GM12878 (cell line): ENCODE measurements around the gene AOPEP. TPM values are rescaled to one million over a fixed set of nuclear protein-coding genes. Genes with fewer than 3 reads are reported as not detected.

Source experiments
- ATAC-seq: fragments of 200-7000 bp; cut with Tn5 transposase; 3 replicates; pipeline ENCODE4 v1.9.1; 2020; ENCODE audit warnings: mild to moderate bottlenecking, moderate library complexity
- BruUV-seq: library from RNA; stranded (reverse); fragments of 400-500 nt; replicated peaks from 2 replicates; lab custom pipeline; 2021; lab: Mats Ljungman, UMichigan
- CTCF ChIA-PET: fragments of 300-600 bp; sonication (Branson Sonifier 250); formaldehyde crosslinking; extraction: SDS; loops from one replicate; lab custom pipeline; 2021; ENCODE audit warnings: inconsistent platforms; lab: Yijun Ruan, JAX
- POLR2A ChIA-PET: fragments of 350-600 bp; formaldehyde crosslinking; extraction: SDS; loops from one replicate; lab custom pipeline; 2021; ENCODE audit warnings: inconsistent platforms; lab: Charles Lee
- RAD21 ChIA-PET: fragments of 300-600 bp; sonication (Branson Sonifier 250); formaldehyde crosslinking; loops from one replicate; lab custom pipeline; 2023; ENCODE audit warnings: antibody characterized with exemption; ENCODE audit not compliant: unreplicated experiment; lab: Charles Lee
- SMC1A ChIA-PET: fragments of 300-600 bp; sonication (Branson Sonifier 250); formaldehyde crosslinking; loops from one replicate; lab custom pipeline; 2023; ENCODE audit not compliant: unreplicated experiment, uncharacterized antibody; lab: Charles Lee
- DNase-seq: peaks from one replicate; pipeline ENCODE4 v3.0.0-alpha.2; 2011; ENCODE audit warnings: low read depth, low spot score
- FAIRE-seq: peaks from 3 replicates; lab custom pipeline; 2011; peaks lifted over from hg19 to GRCh38; lab: Jason Lieb, UNC
- H2AFZ ChIP-seq: 2 replicates; pipeline ENCODE4 v1.6.0; 2011; ENCODE audit warnings: low read depth, low read length, control low read depth; ENCODE audit not compliant: control insufficient read depth
- H3K27ac ChIP-seq: 2 replicates; pipeline ENCODE4 v1.5.1; 2011; ENCODE audit warnings: control low read depth; ENCODE audit not compliant: control insufficient read depth, insufficient read depth
- H3K27me3 ChIP-seq, 2 experiments: replicated peaks in 1 of 2; 2 replicates each; pipeline versions ENCODE4 v1.6.0 to v1.6.1; 2011; ENCODE audit warnings: low read length in 1 of 2; ENCODE audit not compliant: control insufficient read depth in 2 of 2, insufficient read depth in 2 of 2
- H3K36me3 ChIP-seq, 2 experiments: 2 replicates each; pipeline ENCODE4 v1.5.1; 2011; ENCODE audit warnings: low read length in 1 of 2; ENCODE audit not compliant: control insufficient read depth in 2 of 2, insufficient read depth in 2 of 2
- H3K4me1 ChIP-seq: 2 replicates; pipeline ENCODE4 v1.6.1; 2011; ENCODE audit warnings: mild to moderate bottlenecking, low read length, moderate library complexity, mixed read lengths; ENCODE audit not compliant: control insufficient read depth, insufficient read depth
- H3K4me2 ChIP-seq: 2 replicates; pipeline ENCODE4 v1.6.0; 2011; ENCODE audit warnings: control low read depth; ENCODE audit not compliant: control insufficient read depth, insufficient read depth
- H3K4me3 ChIP-seq: fragments of 200-600 bp; sonication (generic); 2 replicates; pipeline ENCODE4 v1.5.1; 2016
- H3K79me2 ChIP-seq: 2 replicates; pipeline ENCODE4 v1.6.0; 2011; ENCODE audit warnings: low read length; ENCODE audit not compliant: control insufficient read depth, insufficient read depth
- H3K9ac ChIP-seq: 2 replicates; pipeline ENCODE4 v1.8.0; 2011; ENCODE audit warnings: low read length, control low read depth, mixed read lengths; ENCODE audit not compliant: control insufficient read depth, insufficient read depth
- H3K9me3 ChIP-seq: replicated peaks from 3 replicates; pipeline ENCODE4 v1.5.1; 2011; ENCODE audit warnings: mild to moderate bottlenecking, low read length; ENCODE audit not compliant: control insufficient read depth, insufficient read depth
- H4K20me1 ChIP-seq: 2 replicates; pipeline ENCODE4 v1.6.0; 2011; ENCODE audit not compliant: control insufficient read depth, insufficient read depth
- BCL11A ChIP-seq: IDR thresholded peaks from 2 replicates; pipeline ENCODE4 v1.6.1; 2011; ENCODE audit warnings: low read depth, low read length
- BHLHE40 ChIP-seq, 2 experiments: fragments of 450-650 bp in 1 of 2; IDR thresholded peaks; 2 replicates each; pipeline ENCODE4 v1.6.1; 2011 to 2017; ENCODE audit warnings: low read depth in 2 of 2, borderline replicate concordance in 1 of 2, improper control_type of control experiment in 1 of 2, low read length in 1 of 2, mild to moderate bottlenecking in 1 of 2
- CEBPB ChIP-seq, 2 experiments: fragments of 150-350 bp in 1 of 2; IDR thresholded peaks; 2 replicates each; pipeline ENCODE4 v1.6.1; 2012 to 2014; ENCODE audit warnings: low read depth in 2 of 2, low read length in 2 of 2, borderline replicate concordance in 1 of 2, inconsistent platforms in 1 of 2
- CREM ChIP-seq: IDR thresholded peaks from 2 replicates; pipeline ENCODE4 v1.6.1; 2014; ENCODE audit warnings: antibody characterized with exemption, low read depth
- FOXK2 ChIP-seq: fragments of 450-650 bp; IDR thresholded peaks from 2 replicates; pipeline ENCODE4 v1.6.1; 2017; ENCODE audit warnings: mild to moderate bottlenecking, moderate library complexity
- KLF5 ChIP-seq: fragments of 450-650 bp; IDR thresholded peaks from 2 replicates; pipeline ENCODE4 v1.6.1; 2014; ENCODE audit warnings: mild to moderate bottlenecking; ENCODE audit not compliant: partially characterized antibody
- MTA3 ChIP-seq: IDR thresholded peaks from 2 replicates; pipeline ENCODE4 v1.6.1; 2012; ENCODE audit warnings: low read length, inconsistent platforms, borderline replicate concordance
- NFYA ChIP-seq: IDR thresholded peaks from 2 replicates; pipeline ENCODE4 v1.6.1; 2011; ENCODE audit warnings: low read depth, mild to moderate bottlenecking, low read length, improper control_type of control experiment, borderline replicate concordance
- NRF1 ChIP-seq: conservative IDR thresholded peaks from 2 replicates; pipeline ENCODE4 v1.6.1; 2011; ENCODE audit warnings: mild to moderate bottlenecking, low read depth, low read length, improper control_type of control experiment
- PML ChIP-seq: IDR thresholded peaks from 2 replicates; pipeline ENCODE4 v1.6.1; 2012; ENCODE audit warnings: low read length, inconsistent platforms
- SREBF1 ChIP-seq: IDR thresholded peaks from 2 replicates; pipeline ENCODE4 v1.6.1; 2012; ENCODE audit warnings: mild to moderate bottlenecking, low read length
- ZBED1 ChIP-seq: IDR thresholded peaks from 2 replicates; pipeline ENCODE4 v1.6.1; 2016; ENCODE audit warnings: borderline replicate concordance
- WGBS: methylation state at CpG from one replicate; pipeline ENCODE4 v1.1.6; 2016; ENCODE audit warnings: low lambda C conversion rate; ENCODE audit not compliant: insufficient replicate concordance, insufficient coverage; ENCODE audit errors: missing lambda C conversion rate; 5-methylcytosine and 5-hydroxymethylcytosine counted together
- in situ Hi-C: fragments of 300-500 bp; cut with MboI; formaldehyde crosslinking; loops from 9 replicates; pipeline ENCODE4 v1.14.3; 2018; ENCODE audit warnings: mixed read lengths
- intact Hi-C: fragments of 100-400 bp; cut with micrococcal nuclease; formaldehyde crosslinking; loops from one replicate; pipeline ENCODE4 v1.14.2; 2022; ENCODE audit not compliant: unreplicated experiment
- polyA plus RNA-seq, 11 experiments: library from polyadenylated mRNA; depleted of rRNA in 4 of 11; unstranded in 6 of 11; stranded (reverse) in 5 of 11; fragments of >200 nt; fragmentation: Nextera tagmentation in 4 of 11; fragmentation: Illumina TruSeq in 1 of 11; extraction: Ambion mirVana in 4 of 11; extraction: Trizol in 1 of 11; gene quantifications; 1 replicate in 1 of 11; 2 replicates in 10 of 11; pipeline versions ENCODE4 v1.2.1 to v1.2.3, GENCODE V29; 2011 to 2016; ENCODE audit warnings: inconsistent platforms in 2 of 11, missing spikeins in 2 of 11, low read depth in 1 of 11
- total RNA-seq, 4 experiments: library from RNA; depleted of rRNA in 3 of 4; stranded (reverse); fragments of >200 nt in 3 of 4; fragmentation: Illumina TruSeq in 1 of 4; extraction: Trizol in 1 of 4; gene quantifications; 2 replicates each; pipeline versions ENCODE4 v1.2.1 to v1.2.3, GENCODE V29; 2013 to 2021
- TF ChIP-seq, protein P1 (sequence below): fragments of 450-650 bp; IDR thresholded peaks from 2 replicates; pipeline ENCODE4 v1.6.1; 2017; ENCODE audit warnings: borderline replicate concordance
- TF ChIP-seq, protein P2 (sequence below): fragments of 450-650 bp; formaldehyde crosslinking; IDR thresholded peaks from 2 replicates; pipeline ENCODE4 v1.4.0; 2020; ENCODE audit warnings: mild to moderate bottlenecking, moderate library complexity
- TF ChIP-seq, protein P3 (sequence below): fragments of 450-650 bp; IDR thresholded peaks from 2 replicates; pipeline ENCODE4 v1.6.1; 2014; ENCODE audit warnings: mild to moderate bottlenecking

Gene AOPEP
- total and polyA plus RNA-seq, 10 of the 15 experiments (the other 5 are each of a cell fraction or from before 2014, with no cell fraction given) = 2.3 to 16.9 (median 10.1) TPM

DNA sequence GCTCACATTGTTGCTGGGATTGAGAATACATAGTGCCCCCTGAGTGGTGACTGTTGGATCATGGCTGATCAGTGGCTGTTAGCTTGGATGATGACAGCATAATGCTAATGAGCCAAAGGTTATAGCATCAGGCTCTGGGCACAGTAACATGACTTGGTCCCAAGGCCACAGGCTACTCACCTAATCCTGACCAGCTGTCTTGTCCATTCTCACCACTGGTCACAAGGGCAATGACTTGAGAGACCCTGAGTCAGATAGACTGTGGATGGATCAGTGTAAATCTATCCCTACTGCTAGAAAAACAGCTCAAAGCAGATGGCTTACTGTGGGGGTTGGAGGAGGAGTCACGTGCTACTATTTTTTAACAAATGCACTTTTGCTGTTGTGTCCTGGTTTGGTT lies 74.7 kb downstream of the AOPEP start:
- intact Hi-C loops (no loop called here), in situ Hi-C loops (no loop called here)
- H3K27ac ChIP-seq = no peak overlapping the region
- H3K27me3 ChIP-seq = no peaks in the 10 kb centered on the region
- no peaks in the 10 kb centered on the region; a peak in 1 of 4 replicates for H3K36me3 ChIP-seq
- FAIRE-seq (no peak), DNase-seq (no peak), ATAC-seq (no peak)
- H3K4me2 ChIP-seq = no peak overlapping the region
- H2AFZ ChIP-seq = no peak overlapping the region
- ChIA-PET RAD21 (interaction anchor here (1.6 to 5.9 kb wide), 2 partner anchors 17 to 116 kb away, joined by 6 to 29 read pairs; no protein-coding TSS in a partner anchor), SMC1A (interaction anchor here (0.8 to 2.5 kb wide), 15 partner anchors 9 to 330 kb away, joined by 3 to 22 read pairs (median 4); no protein-coding TSS in a partner anchor), CTCF (interaction anchor here (0.5 to 2.5 kb wide), 8 partner anchors 10 to 367 kb away, joined by 3 to 11 read pairs (median 4); no protein-coding TSS in a partner anchor), POLR2A (interaction anchor here (0.6 to 1.0 kb wide), 3 partner anchors 10 to 115 kb away, joined by 3 to 4 read pairs (median 3); no protein-coding TSS in a partner anchor)
- peaks cover 52% of the 10 kb centered on the region for H3K4me1 ChIP-seq
- H3K9me3 ChIP-seq = no peaks in the 10 kb centered on the region
- no TSS peak for BruUV-seq
- H4K20me1 ChIP-seq = no peaks in the 10 kb centered on the region
- peaks cover 6% of the 10 kb centered on the region for H3K79me2 ChIP-seq
- no peak overlapping the region for H3K4me3 ChIP-seq
- WGBS = 100% methylated on average over 1 of the region's 1 CpG
- no peak overlapping the region for H3K9ac ChIP-seq
- no peak for TF ChIP-seq BCL11A
- TF ChIP-seq KLF5 = no peak
- no peak for TF ChIP-seq ZBED1
- TF ChIP-seq NFYA = no peak
- no peak for TF ChIP-seq SREBF1
- no peak for TF ChIP-seq CEBPB (IDR thresholded peaks at IDR 0.05; ENCODE audit: borderline replicate concordance in 1 of 2, low read depth in 2 of 2, low read length in 2 of 2)
- TF ChIP-seq, protein P1, sequence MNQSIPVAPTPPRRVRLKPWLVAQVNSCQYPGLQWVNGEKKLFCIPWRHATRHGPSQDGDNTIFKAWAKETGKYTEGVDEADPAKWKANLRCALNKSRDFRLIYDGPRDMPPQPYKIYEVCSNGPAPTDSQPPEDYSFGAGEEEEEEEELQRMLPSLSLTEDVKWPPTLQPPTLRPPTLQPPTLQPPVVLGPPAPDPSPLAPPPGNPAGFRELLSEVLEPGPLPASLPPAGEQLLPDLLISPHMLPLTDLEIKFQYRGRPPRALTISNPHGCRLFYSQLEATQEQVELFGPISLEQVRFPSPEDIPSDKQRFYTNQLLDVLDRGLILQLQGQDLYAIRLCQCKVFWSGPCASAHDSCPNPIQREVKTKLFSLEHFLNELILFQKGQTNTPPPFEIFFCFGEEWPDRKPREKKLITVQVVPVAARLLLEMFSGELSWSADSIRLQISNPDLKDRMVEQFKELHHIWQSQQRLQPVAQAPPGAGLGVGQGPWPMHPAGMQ = no peak
- no peak for TF ChIP-seq PML
- TF ChIP-seq, protein P2, sequence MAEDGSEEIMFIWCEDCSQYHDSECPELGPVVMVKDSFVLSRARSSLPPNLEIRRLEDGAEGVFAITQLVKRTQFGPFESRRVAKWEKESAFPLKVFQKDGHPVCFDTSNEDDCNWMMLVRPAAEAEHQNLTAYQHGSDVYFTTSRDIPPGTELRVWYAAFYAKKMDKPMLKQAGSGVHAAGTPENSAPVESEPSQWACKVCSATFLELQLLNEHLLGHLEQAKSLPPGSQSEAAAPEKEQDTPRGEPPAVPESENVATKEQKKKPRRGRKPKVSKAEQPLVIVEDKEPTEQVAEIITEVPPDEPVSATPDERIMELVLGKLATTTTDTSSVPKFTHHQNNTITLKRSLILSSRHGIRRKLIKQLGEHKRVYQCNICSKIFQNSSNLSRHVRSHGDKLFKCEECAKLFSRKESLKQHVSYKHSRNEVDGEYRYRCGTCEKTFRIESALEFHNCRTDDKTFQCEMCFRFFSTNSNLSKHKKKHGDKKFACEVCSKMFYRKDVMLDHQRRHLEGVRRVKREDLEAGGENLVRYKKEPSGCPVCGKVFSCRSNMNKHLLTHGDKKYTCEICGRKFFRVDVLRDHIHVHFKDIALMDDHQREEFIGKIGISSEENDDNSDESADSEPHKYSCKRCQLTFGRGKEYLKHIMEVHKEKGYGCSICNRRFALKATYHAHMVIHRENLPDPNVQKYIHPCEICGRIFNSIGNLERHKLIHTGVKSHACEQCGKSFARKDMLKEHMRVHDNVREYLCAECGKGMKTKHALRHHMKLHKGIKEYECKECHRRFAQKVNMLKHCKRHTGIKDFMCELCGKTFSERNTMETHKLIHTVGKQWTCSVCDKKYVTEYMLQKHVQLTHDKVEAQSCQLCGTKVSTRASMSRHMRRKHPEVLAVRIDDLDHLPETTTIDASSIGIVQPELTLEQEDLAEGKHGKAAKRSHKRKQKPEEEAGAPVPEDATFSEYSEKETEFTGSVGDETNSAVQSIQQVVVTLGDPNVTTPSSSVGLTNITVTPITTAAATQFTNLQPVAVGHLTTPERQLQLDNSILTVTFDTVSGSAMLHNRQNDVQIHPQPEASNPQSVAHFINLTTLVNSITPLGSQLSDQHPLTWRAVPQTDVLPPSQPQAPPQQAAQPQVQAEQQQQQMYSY (CRISPR knock-in tag) = no peak
- TF ChIP-seq FOXK2 = no peak
- TF ChIP-seq BHLHE40 (IDR thresholded peaks at IDR 0.05; ENCODE audit: borderline replicate concordance in 1 of 2, low read depth in 2 of 2, low read length in 1 of 2) = no peak
- TF ChIP-seq NRF1 = no peak
- no peak for TF ChIP-seq MTA3
- TF ChIP-seq, protein P3, sequence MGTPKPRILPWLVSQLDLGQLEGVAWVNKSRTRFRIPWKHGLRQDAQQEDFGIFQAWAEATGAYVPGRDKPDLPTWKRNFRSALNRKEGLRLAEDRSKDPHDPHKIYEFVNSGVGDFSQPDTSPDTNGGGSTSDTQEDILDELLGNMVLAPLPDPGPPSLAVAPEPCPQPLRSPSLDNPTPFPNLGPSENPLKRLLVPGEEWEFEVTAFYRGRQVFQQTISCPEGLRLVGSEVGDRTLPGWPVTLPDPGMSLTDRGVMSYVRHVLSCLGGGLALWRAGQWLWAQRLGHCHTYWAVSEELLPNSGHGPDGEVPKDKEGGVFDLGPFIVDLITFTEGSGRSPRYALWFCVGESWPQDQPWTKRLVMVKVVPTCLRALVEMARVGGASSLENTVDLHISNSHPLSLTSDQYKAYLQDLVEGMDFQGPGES = no peak
- no peak for TF ChIP-seq CREM
